ENCODE measurements around the gene GRHL3. TPM values are rescaled to one million over a fixed set of nuclear protein-coding genes. Genes with fewer than 3 reads are reported as not detected.

The GRHL3 gene
- total RNA-seq, 2 experiments from 2014 or later: 0.26 to 0.52 TPM

GRCh38 chr1:24355466-24355865 is 36.3 kb downstream of the GRHL3 start:
- no peaks in the 10 kb centered on the region for H3K27me3 Mint-ChIP-seq (ENCODE audit: low read depth)
- H3K36me3 Mint-ChIP-seq (ENCODE audit: low read depth): no peaks in the 10 kb centered on the region
- CTCF ChIA-PET: no interaction called here
- no peak overlapping the region for H3K27ac Mint-ChIP-seq
- intact Hi-C loops (cut with micrococcal nuclease): no loop called here
- H3K4me3 Mint-ChIP-seq: no peak overlapping the region
- DNase-seq: no peak
- H3K9me3 Mint-ChIP-seq: no peaks in the 10 kb centered on the region
- H3K4me1 Mint-ChIP-seq (ENCODE audit: low read depth): peaks cover 27% of the 10 kb centered on the region

- CTCF ChIA-PET: interaction anchor here (0.7 to 1.2 kb wide), 3 partner anchors 10 to 155 kb away, joined by 3 read pairs; partner anchors contain the start of gene GRHL3
- peaks cover 12% of the 10 kb centered on the region for H3K4me1 Mint-ChIP-seq (ENCODE audit: low read depth)
- no peaks in the 10 kb centered on the region for H3K36me3 Mint-ChIP-seq (ENCODE audit: low read depth)
- no peak overlapping the region for H3K27ac Mint-ChIP-seq
- H3K27me3 Mint-ChIP-seq (ENCODE audit: low read depth): no peaks in the 10 kb centered on the region
- no peak for DNase-seq
- no peak overlapping the region for H3K4me3 Mint-ChIP-seq
- intact Hi-C loops (cut with micrococcal nuclease): no loop called here
- no peaks in the 10 kb centered on the region for H3K9me3 Mint-ChIP-seq
These were observed 37.9 kb downstream of the GRHL3 start for GRCh38 chr1:24357038-24357437.

GRCh38 chr1:24360681-24361080 is 41.5 kb downstream of the GRHL3 start:
- no peaks in the 10 kb centered on the region for H3K9me3 Mint-ChIP-seq
- no peak for DNase-seq
- no peaks in the 10 kb centered on the region for H3K36me3 Mint-ChIP-seq (ENCODE audit: low read depth)
- CTCF ChIA-PET: no interaction called here
- H3K27me3 Mint-ChIP-seq (ENCODE audit: low read depth): no peaks in the 10 kb centered on the region
- no peak overlapping the region for H3K4me3 Mint-ChIP-seq
- no peak overlapping the region for H3K27ac Mint-ChIP-seq
- intact Hi-C loops (cut with micrococcal nuclease): no loop called here
- peaks cover 10% of the 10 kb centered on the region for H3K4me1 Mint-ChIP-seq (ENCODE audit: low read depth)

- H3K4me1 Mint-ChIP-seq (ENCODE audit: low read depth): peaks cover 12% of the 10 kb centered on the region
- CTCF ChIA-PET: interaction anchor here (1.1 kb wide), 1 partner anchor 22 kb away, joined by 3 read pairs; no protein-coding TSS in a partner anchor
- no peaks in the 10 kb centered on the region for H3K27me3 Mint-ChIP-seq (ENCODE audit: low read depth)
- DNase-seq: no peak
- no peaks in the 10 kb centered on the region for H3K9me3 Mint-ChIP-seq
- no peak overlapping the region for H3K4me3 Mint-ChIP-seq
- peaks cover 1% of the 10 kb centered on the region for H3K36me3 Mint-ChIP-seq (ENCODE audit: low read depth)
- H3K27ac Mint-ChIP-seq: no peak overlapping the region
- intact Hi-C loops (cut with micrococcal nuclease): no loop called here
These were observed 42.7 kb downstream of the GRHL3 start for GRCh38 chr1:24361811-24362210.

- Mint-ChIP-seq H3K4me3 (no peak overlapping the region), H3K4me1 (ENCODE audit: low read depth) (peaks cover 12% of the 10 kb centered on the region), H3K36me3 (ENCODE audit: low read depth) (peaks cover 1% of the 10 kb centered on the region), H3K27me3 (ENCODE audit: low read depth) (no peaks in the 10 kb centered on the region), H3K27ac (no peak overlapping the region), H3K9me3 (no peaks in the 10 kb centered on the region)
- CTCF ChIA-PET: interaction anchor here (1.1 kb wide), 1 partner anchor 22 kb away, joined by 3 read pairs; no protein-coding TSS in a partner anchor
- no peak for DNase-seq
- intact Hi-C loops (cut with micrococcal nuclease): no loop called here
These were observed 43.2 kb downstream of the GRHL3 start for GRCh38 chr1:24362396-24362795.

- H3K9me3 Mint-ChIP-seq: no peaks in the 10 kb centered on the region
- peaks cover 12% of the 10 kb centered on the region for H3K4me1 Mint-ChIP-seq (ENCODE audit: low read depth)
- H3K36me3 Mint-ChIP-seq (ENCODE audit: low read depth): peaks cover 3% of the 10 kb centered on the region
- no peak overlapping the region for H3K27ac Mint-ChIP-seq
- intact Hi-C loops (cut with micrococcal nuclease): no loop called here
- no peak for DNase-seq
- no peaks in the 10 kb centered on the region for H3K27me3 Mint-ChIP-seq (ENCODE audit: low read depth)
- H3K4me3 Mint-ChIP-seq: no peak overlapping the region
- CTCF ChIA-PET: interaction anchor here (1.1 kb wide), 1 partner anchor 21 kb away, joined by 3 read pairs; no protein-coding TSS in a partner anchor
These were observed 43.9 kb downstream of the GRHL3 start for GRCh38 chr1:24362982-24363614.

- no peaks in the 10 kb centered on the region for H3K27me3 Mint-ChIP-seq (ENCODE audit: low read depth)
- no peak overlapping the region for H3K4me3 Mint-ChIP-seq
- no peak for DNase-seq
- CTCF ChIA-PET: no interaction called here
- H3K27ac Mint-ChIP-seq: no peak overlapping the region
- peaks cover 12% of the 10 kb centered on the region for H3K4me1 Mint-ChIP-seq (ENCODE audit: low read depth)
- intact Hi-C loops (cut with micrococcal nuclease): no loop called here
- peaks cover 5% of the 10 kb centered on the region for H3K36me3 Mint-ChIP-seq (ENCODE audit: low read depth)
- no peaks in the 10 kb centered on the region for H3K9me3 Mint-ChIP-seq
These were observed 44.8 kb downstream of the GRHL3 start for GRCh38 chr1:24363994-24364393.

- peaks cover 5% of the 10 kb centered on the region for H3K36me3 Mint-ChIP-seq (ENCODE audit: low read depth)
- no peak for DNase-seq
- intact Hi-C loops (cut with micrococcal nuclease): no loop called here
- no peak overlapping the region for H3K27ac Mint-ChIP-seq
- CTCF ChIA-PET: interaction anchor here (2.2 kb wide), 1 partner anchor 163 kb away, joined by 7 read pairs; no protein-coding TSS in a partner anchor
- H3K4me3 Mint-ChIP-seq: no peak overlapping the region
- no peaks in the 10 kb centered on the region for H3K9me3 Mint-ChIP-seq
- peaks cover 12% of the 10 kb centered on the region for H3K4me1 Mint-ChIP-seq (ENCODE audit: low read depth)
- H3K27me3 Mint-ChIP-seq (ENCODE audit: low read depth): no peaks in the 10 kb centered on the region
These were observed 45.4 kb downstream of the GRHL3 start for GRCh38 chr1:24364605-24364974.

GRCh38 chr1:24364975-24365678 is 46.0 kb downstream of the GRHL3 start:
- CTCF ChIA-PET: interaction anchor here (1.1 to 2.2 kb wide), 2 partner anchors 19 to 163 kb away, joined by 3 to 7 read pairs; no protein-coding TSS in a partner anchor
- H3K4me1 Mint-ChIP-seq (ENCODE audit: low read depth): peaks cover 12% of the 10 kb centered on the region
- no peaks in the 10 kb centered on the region for H3K9me3 Mint-ChIP-seq
- peaks cover 5% of the 10 kb centered on the region for H3K36me3 Mint-ChIP-seq (ENCODE audit: low read depth)
- no peak overlapping the region for H3K4me3 Mint-ChIP-seq
- peak; percentile 63 for DNase-seq
- H3K27ac Mint-ChIP-seq: no peak overlapping the region
- H3K27me3 Mint-ChIP-seq (ENCODE audit: low read depth): no peaks in the 10 kb centered on the region
- intact Hi-C loops (cut with micrococcal nuclease): loop anchor here (1.0 kb wide), 3 partner anchors 13 to 43 kb away; no protein-coding TSS in a partner anchor

- no peak overlapping the region for H3K27ac Mint-ChIP-seq
- H3K27me3 Mint-ChIP-seq (ENCODE audit: low read depth): no peaks in the 10 kb centered on the region
- H3K36me3 Mint-ChIP-seq (ENCODE audit: low read depth): peaks cover 5% of the 10 kb centered on the region
- CTCF ChIA-PET: interaction anchor here (1.1 to 2.2 kb wide), 4 partner anchors 18 to 168 kb away, joined by 3 to 8 read pairs (median 6); no protein-coding TSS in a partner anchor
- H3K4me3 Mint-ChIP-seq: no peak overlapping the region
- no peaks in the 10 kb centered on the region for H3K9me3 Mint-ChIP-seq
- H3K4me1 Mint-ChIP-seq (ENCODE audit: low read depth): peaks cover 12% of the 10 kb centered on the region
- intact Hi-C loops (cut with micrococcal nuclease): no loop called here
- DNase-seq: no peak
These were observed 47.5 kb downstream of the GRHL3 start for GRCh38 chr1:24366707-24367106.

- no peak overlapping the region for H3K4me3 Mint-ChIP-seq
- H3K27ac Mint-ChIP-seq: no peak overlapping the region
- no peak for DNase-seq
- H3K36me3 Mint-ChIP-seq (ENCODE audit: low read depth): peaks cover 5% of the 10 kb centered on the region
- intact Hi-C loops (cut with micrococcal nuclease): no loop called here
- no peaks in the 10 kb centered on the region for H3K9me3 Mint-ChIP-seq
- H3K27me3 Mint-ChIP-seq (ENCODE audit: low read depth): no peaks in the 10 kb centered on the region
- H3K4me1 Mint-ChIP-seq (ENCODE audit: low read depth): peaks cover 12% of the 10 kb centered on the region
- CTCF ChIA-PET: no interaction called here
These were observed 50.0 kb downstream of the GRHL3 start for GRCh38 chr1:24369199-24369598.

- intact Hi-C loops (cut with micrococcal nuclease): no loop called here
- Mint-ChIP-seq H3K4me3 (no peak overlapping the region), H3K27ac (no peak overlapping the region), H3K9me3 (no peaks in the 10 kb centered on the region), H3K36me3 (ENCODE audit: low read depth) (peaks cover 5% of the 10 kb centered on the region), H3K27me3 (ENCODE audit: low read depth) (no peaks in the 10 kb centered on the region), H3K4me1 (ENCODE audit: low read depth) (peaks cover 11% of the 10 kb centered on the region)
- no peak for DNase-seq
- CTCF ChIA-PET: no interaction called here
These were observed 50.6 kb downstream of the GRHL3 start for GRCh38 chr1:24369801-24370200.
